Prostate gland (tissue), 2 donors: ENCODE measurements around the gene MGAT5.

Experiments used
- POLR2A ChIP-seq: fragments of 450-650 bp; IDR thresholded peaks from one replicate; pipeline ENCODE4 v1.6.1; 2016; ENCODE audit warnings: antibody characterized with exemption, mild to moderate bottlenecking
- POLR2AphosphoS5 ChIP-seq: sonication (generic); formaldehyde crosslinking; IDR thresholded peaks from one replicate; pipeline ENCODE4 v1.6.1; 2017; ENCODE audit warnings: antibody characterized with exemption
- TF ChIP-seq, protein P1 (sequence below), 4 experiments: fragments of 200-600 bp in 2 of 4; fragments of 450-650 bp in 2 of 4; sonication (generic) in 2 of 4; IDR thresholded peaks; 1 replicate in 3 of 4; 2 replicates in 1 of 4; pipeline ENCODE4 v1.5.1; 2016 to 2019; ENCODE audit warnings: antibody characterized with exemption in 4 of 4, mild to moderate bottlenecking in 2 of 4, moderate library complexity in 2 of 4

GRCh38 chr2:134244086-134244485, 9.8 kb upstream of the MGAT5 start:
- no peak for TF ChIP-seq POLR2A
- TF ChIP-seq, protein P1, sequence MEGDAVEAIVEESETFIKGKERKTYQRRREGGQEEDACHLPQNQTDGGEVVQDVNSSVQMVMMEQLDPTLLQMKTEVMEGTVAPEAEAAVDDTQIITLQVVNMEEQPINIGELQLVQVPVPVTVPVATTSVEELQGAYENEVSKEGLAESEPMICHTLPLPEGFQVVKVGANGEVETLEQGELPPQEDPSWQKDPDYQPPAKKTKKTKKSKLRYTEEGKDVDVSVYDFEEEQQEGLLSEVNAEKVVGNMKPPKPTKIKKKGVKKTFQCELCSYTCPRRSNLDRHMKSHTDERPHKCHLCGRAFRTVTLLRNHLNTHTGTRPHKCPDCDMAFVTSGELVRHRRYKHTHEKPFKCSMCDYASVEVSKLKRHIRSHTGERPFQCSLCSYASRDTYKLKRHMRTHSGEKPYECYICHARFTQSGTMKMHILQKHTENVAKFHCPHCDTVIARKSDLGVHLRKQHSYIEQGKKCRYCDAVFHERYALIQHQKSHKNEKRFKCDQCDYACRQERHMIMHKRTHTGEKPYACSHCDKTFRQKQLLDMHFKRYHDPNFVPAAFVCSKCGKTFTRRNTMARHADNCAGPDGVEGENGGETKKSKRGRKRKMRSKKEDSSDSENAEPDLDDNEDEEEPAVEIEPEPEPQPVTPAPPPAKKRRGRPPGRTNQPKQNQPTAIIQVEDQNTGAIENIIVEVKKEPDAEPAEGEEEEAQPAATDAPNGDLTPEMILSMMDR (IDR thresholded peaks at IDR 0.05), result no peak
- TF ChIP-seq POLR2AphosphoS5, result no peak
